PC-9 (cell line): Measurements from ENCODE around the gene FLAD1. TPM values are rescaled to one million over a fixed set of nuclear protein-coding genes. Genes with fewer than 3 reads are reported as not detected.

ENCODE experiments used
- BruUV-seq: library from RNA; stranded (reverse); fragments of 400-500 nt; replicated peaks from 2 replicates; lab custom pipeline; 2021; lab: Mats Ljungman, UMichigan
- CTCF ChIA-PET: fragments of 300-600 bp; sonication (Branson Sonifier 250); formaldehyde crosslinking; loops from one replicate; lab custom pipeline; 2022; ENCODE audit warnings: antibody characterized with exemption; lab: Charles Lee
- POLR2A ChIA-PET: fragments of 300-600 bp; sonication (Branson Sonifier 250); formaldehyde crosslinking; loops from one replicate; lab custom pipeline; 2022; ENCODE audit warnings: antibody characterized with exemption; ENCODE audit not compliant: unreplicated experiment; lab: Charles Lee
- DNase-seq, 2 experiments: peaks; one replicate each; pipeline versions ENCODE4 v3.0.0 to v3.0.0-alpha.2; 2015 to 2022; ENCODE audit warnings: mixed read lengths in 1 of 2
- H2AFZ ChIP-seq: fragments of 200-600 bp; sonication (generic); 2 replicates; pipeline ENCODE4 v1.8.1; 2017; ENCODE audit warnings: antibody characterized with exemption
- H3F3A ChIP-seq: fragments of 200-600 bp; sonication (generic); 2 replicates; pipeline ENCODE4 v1.8.1; 2017; ENCODE audit warnings: antibody characterized with exemption, mild to moderate bottlenecking, low read depth; ENCODE audit not compliant: insufficient read depth
- H3K27ac ChIP-seq: fragments of 200-600 bp; sonication (generic); 2 replicates; pipeline ENCODE4 v1.6.1; 2016; ENCODE audit warnings: mixed run types
- H3K27me3 ChIP-seq: fragments of 200-600 bp; sonication (generic); 2 replicates; pipeline ENCODE4 v1.6.1; 2016; ENCODE audit warnings: low read depth, mixed run types; ENCODE audit not compliant: insufficient read depth
- H3K36me3 ChIP-seq: fragments of 200-600 bp; sonication (generic); 2 replicates; pipeline ENCODE4 v1.6.1; 2016; ENCODE audit warnings: low read depth, mixed run types
- H3K4me1 ChIP-seq: fragments of 200-600 bp; sonication (generic); replicated peaks from 2 replicates; pipeline ENCODE4 v1.6.1; 2016; ENCODE audit warnings: mixed run types; ENCODE audit not compliant: insufficient read depth
- H3K4me2 ChIP-seq: fragments of 200-600 bp; sonication (generic); 2 replicates; pipeline ENCODE4 v1.6.1; 2017; ENCODE audit warnings: mixed run types
- H3K4me3 ChIP-seq: fragments of 200-600 bp; sonication (generic); 2 replicates; pipeline ENCODE4 v1.6.1; 2016; ENCODE audit warnings: mixed run types
- H3K79me2 ChIP-seq: fragments of 200-600 bp; sonication (generic); 2 replicates; pipeline ENCODE4 v1.6.1; 2017; ENCODE audit warnings: low read depth, mixed run types
- H3K9me2 ChIP-seq: fragments of 200-600 bp; sonication (generic); 2 replicates; pipeline ENCODE4 v1.8.1; 2017; ENCODE audit warnings: mild to moderate bottlenecking; ENCODE audit not compliant: insufficient read depth
- H3K9me3 ChIP-seq: fragments of 200-600 bp; sonication (generic); 2 replicates; pipeline ENCODE4 v1.8.1; 2016; ENCODE audit warnings: low read depth; ENCODE audit not compliant: insufficient read depth
- H4K20me1 ChIP-seq: fragments of 200-600 bp; sonication (generic); 2 replicates; pipeline ENCODE4 v1.8.1; 2017; ENCODE audit not compliant: insufficient read depth
- CTCF ChIP-seq: fragments of 200-600 bp; sonication (generic); conservative IDR thresholded peaks from 2 replicates; pipeline ENCODE4 v1.6.1; 2017; ENCODE audit warnings: mixed run types, antibody characterized with exemption, mild to moderate bottlenecking, moderate library complexity
- EZH2 ChIP-seq: fragments of 200-600 bp; sonication (generic); IDR thresholded peaks from 2 replicates; pipeline ENCODE4 v1.8.0; 2017; ENCODE audit warnings: antibody characterized with exemption, low read depth
- intact Hi-C: fragments of 100-400 bp; cut with micrococcal nuclease; formaldehyde crosslinking; loops from one replicate; pipeline ENCODE4 v1.10.0; 2022; ENCODE audit not compliant: unreplicated experiment
- total RNA-seq: library from RNA; stranded (reverse); gene quantifications from 2 replicates; pipeline ENCODE4 v1.2.3, GENCODE V29; 2021

FLAD1 gene
- total RNA-seq, 1 experiment from 2014 or later, result 54.2 TPM

GRCh38 chr1:155012026-155012546, 28.9 kb downstream of the FLAD1 start:
- Histone ChIP-seq H2AFZ (no peak overlapping the region), H3K4me3 (no peak overlapping the region), H3K9me2 (no peaks in the 10 kb centered on the region), H3K36me3 (no peaks in the 10 kb centered on the region), H3F3A (peaks cover 37% of the 10 kb centered on the region), H3K27me3 (no peaks in the 10 kb centered on the region), H4K20me1 (peaks cover 36% of the 10 kb centered on the region), H3K4me2 (no peak overlapping the region), H3K9me3 (no peaks in the 10 kb centered on the region), H3K27ac (no peak overlapping the region), H3K4me1 (peaks cover 8% of the 10 kb centered on the region), H3K79me2 (peaks cover 21% of the 10 kb centered on the region)
- intact Hi-C loops, result no loop called here
- ChIA-PET CTCF (no interaction called here), POLR2A (interaction anchor here (0.5 kb wide), 1 partner anchor 56 kb away, joined by 8 read pairs; the partner anchor contains the start of gene PBXIP1)
- BruUV-seq, result no TSS peak
- TF ChIP-seq CTCF (no peak), EZH2 (no peak)
- no peak for DNase-seq

GRCh38 chr1:155012776-155013602, 29.8 kb downstream of the FLAD1 start:
- H3K9me3 ChIP-seq, result no peaks in the 10 kb centered on the region
- H2AFZ ChIP-seq, result no peak overlapping the region
- no peak overlapping the region for H3K4me3 ChIP-seq
- H4K20me1 ChIP-seq, result peaks cover 36% of the 10 kb centered on the region
- TF ChIP-seq EZH2, result no peak
- TF ChIP-seq CTCF, result no peak
- DNase-seq, result no peak
- H3F3A ChIP-seq, result peaks cover 37% of the 10 kb centered on the region
- H3K36me3 ChIP-seq, result no peaks in the 10 kb centered on the region
- POLR2A ChIA-PET, result no interaction called here
- H3K4me1 ChIP-seq, result peaks cover 14% of the 10 kb centered on the region
- CTCF ChIA-PET, result no interaction called here
- H3K4me2 ChIP-seq, result no peak overlapping the region
- H3K27me3 ChIP-seq, result no peaks in the 10 kb centered on the region
- H3K9me2 ChIP-seq, result no peaks in the 10 kb centered on the region
- no TSS peak for BruUV-seq
- H3K27ac ChIP-seq, result no peak overlapping the region
- intact Hi-C loops, result no loop called here
- peaks cover 12% of the 10 kb centered on the region for H3K79me2 ChIP-seq

GRCh38 chr1:155013632-155014031, 30.5 kb downstream of the FLAD1 start:
- peaks cover 30% of the 10 kb centered on the region for H4K20me1 ChIP-seq
- no TSS peak for BruUV-seq
- TF ChIP-seq EZH2 (no peak), CTCF (no peak)
- no peak for DNase-seq
- no peak overlapping the region for H3K4me3 ChIP-seq
- peaks cover 37% of the 10 kb centered on the region for H3F3A ChIP-seq
- H3K9me2 ChIP-seq, result no peaks in the 10 kb centered on the region
- no peak overlapping the region for H3K4me2 ChIP-seq
- peaks cover 7% of the 10 kb centered on the region for H3K79me2 ChIP-seq
- H3K9me3 ChIP-seq, result no peaks in the 10 kb centered on the region
- H3K27ac ChIP-seq, result no peak overlapping the region
- POLR2A ChIA-PET, result no interaction called here
- H3K27me3 ChIP-seq, result no peaks in the 10 kb centered on the region
- CTCF ChIA-PET, result no interaction called here
- peaks cover 20% of the 10 kb centered on the region for H3K4me1 ChIP-seq
- H3K36me3 ChIP-seq, result no peaks in the 10 kb centered on the region
- intact Hi-C loops, result no loop called here
- H2AFZ ChIP-seq, result no peak overlapping the region
